SU-DHL-6 (cell line): ENCODE results near the gene ATP2A3.

Experiments
- H2AFZ ChIP-seq: fragments of 200-600 bp; sonication (generic); 2 replicates; pipeline ENCODE4 v1.6.1; 2014; ENCODE audit warnings: low read depth, mild to moderate bottlenecking, moderate library complexity, mixed read lengths, antibody characterized with exemption, low read length; ENCODE audit not compliant: severe bottlenecking
- H3F3A ChIP-seq: fragments of 200-600 bp; shearing (Covaris generic); 2 replicates; pipeline ENCODE4 v1.6.0; 2016; ENCODE audit warnings: antibody characterized with exemption, mild to moderate bottlenecking; ENCODE audit not compliant: insufficient read depth
- H3K27ac ChIP-seq: fragments of 200-600 bp; sonication (generic); 2 replicates; pipeline ENCODE4 v1.5.1; 2016; ENCODE audit warnings: low read depth, mild to moderate bottlenecking, low read length, moderate library complexity, mixed read lengths
- H3K27me3 ChIP-seq: fragments of 200-600 bp; sonication (generic), shearing (Covaris generic); 2 replicates; pipeline ENCODE4 v1.6.0; 2014; ENCODE audit warnings: mild to moderate bottlenecking, low read length
- H3K36me3 ChIP-seq: fragments of 200-600 bp; sonication (generic); 2 replicates; pipeline ENCODE4 v1.6.1; 2014; ENCODE audit warnings: mild to moderate bottlenecking, low read length, mixed read lengths
- H3K4me2 ChIP-seq: fragments of 300-600, 200-600 bp; shearing (Covaris generic), sonication (generic); 2 replicates; pipeline ENCODE4 v1.6.0; 2014; ENCODE audit warnings: low read length, low read depth, mild to moderate bottlenecking; ENCODE audit not compliant: poor library complexity, severe bottlenecking
- H3K4me3 ChIP-seq: fragments of 200-600 bp; sonication (generic); 2 replicates; pipeline ENCODE4 v1.5.1; 2014; ENCODE audit warnings: antibody characterized with exemption, low read length, mild to moderate bottlenecking, mixed read lengths; ENCODE audit not compliant: insufficient read depth, poor library complexity, severe bottlenecking
- H3K79me2 ChIP-seq: fragments of 200-600 bp; sonication (generic); 2 replicates; pipeline ENCODE4 v1.6.1; 2014; ENCODE audit warnings: mild to moderate bottlenecking, low read length, moderate library complexity; ENCODE audit not compliant: insufficient read depth
- H3K9ac ChIP-seq: fragments of 200-600 bp; sonication (generic); 2 replicates; pipeline ENCODE4 v1.7.0; 2014; ENCODE audit warnings: mild to moderate bottlenecking, low read length
- H3K9me2 ChIP-seq: fragments of 200-600 bp; sonication (generic); replicated peaks from 2 replicates; pipeline ENCODE4 v1.6.1; 2014; ENCODE audit warnings: low read length; ENCODE audit not compliant: insufficient read depth
- H3K9me3 ChIP-seq: fragments of 200-600 bp; sonication (generic); 2 replicates; pipeline ENCODE4 v1.6.1; 2014; ENCODE audit warnings: low read length, mixed read lengths; ENCODE audit not compliant: insufficient read depth
- H4K20me1 ChIP-seq: fragments of 200-600 bp; sonication (generic); 2 replicates; pipeline ENCODE4 v1.6.1; 2014; ENCODE audit warnings: low read depth, mild to moderate bottlenecking, antibody characterized with exemption, low read length, moderate library complexity, mixed read lengths
- EZH2phosphoT487 ChIP-seq: fragments of 200-600 bp; sonication (generic), shearing (Covaris generic); conservative IDR thresholded peaks from 2 replicates; pipeline ENCODE4 v1.6.1; 2018; ENCODE audit warnings: mild to moderate bottlenecking, antibody characterized with exemption, low read length, moderate library complexity, mixed read lengths
- TF ChIP-seq, protein P1 (sequence below): fragments of 200-600 bp; sonication (generic); IDR thresholded peaks from one replicate; pipeline ENCODE4 v1.5.1; 2017; ENCODE audit warnings: antibody characterized with exemption, mild to moderate bottlenecking, low read length, moderate library complexity; ENCODE audit not compliant: insufficient read depth, poor library complexity, severe bottlenecking

ATP2A3 gene

DNA sequence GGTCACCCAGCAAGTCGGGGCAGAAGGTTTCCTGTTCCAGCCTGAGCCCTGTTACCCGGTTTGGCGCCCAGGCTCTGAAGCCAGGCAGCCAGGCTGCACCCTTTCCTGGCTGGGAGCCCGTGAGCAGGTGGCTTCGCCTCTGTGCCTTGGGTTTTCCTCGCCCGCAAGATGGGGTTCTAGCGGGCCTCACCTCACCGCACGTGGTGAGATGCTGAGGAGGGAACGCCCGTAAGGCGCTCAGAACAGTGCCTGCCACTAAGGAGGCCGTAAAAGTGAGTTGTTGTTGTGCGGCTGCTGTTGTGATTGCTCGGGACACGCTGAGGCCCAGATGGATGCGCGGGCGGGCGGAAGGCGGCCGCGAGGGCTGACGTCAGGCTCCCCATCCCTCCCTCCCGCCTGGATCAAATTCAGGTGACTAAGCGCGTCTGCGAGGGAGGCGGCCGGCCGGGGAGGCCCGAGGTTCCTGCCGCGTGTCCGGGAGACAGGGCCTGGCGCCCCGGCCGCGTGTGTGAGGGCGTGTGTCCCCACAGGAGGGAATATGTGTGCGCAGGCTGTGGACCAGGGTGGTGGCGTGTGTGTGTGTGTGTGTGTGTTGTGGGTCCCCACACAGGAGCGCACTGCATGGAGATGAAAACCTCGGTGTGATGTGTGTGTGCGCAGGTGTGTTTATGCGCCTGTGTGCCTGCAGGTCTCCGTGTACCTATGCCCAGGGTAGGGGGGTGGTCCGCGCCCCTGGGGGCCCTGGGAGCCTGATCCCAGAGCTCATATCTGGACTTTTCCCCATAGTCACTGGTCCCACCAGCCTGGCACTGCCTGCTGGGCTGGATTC is 75.7 kb downstream of the ATP2A3 start:
- Histone ChIP-seq H3K27me3 (no peaks in the 10 kb centered on the region), H4K20me1 (no peaks in the 10 kb centered on the region), H2AFZ (no peak overlapping the region), H3K27ac (no peak overlapping the region), H3K9me3 (no peaks in the 10 kb centered on the region), H3K36me3 (no peaks in the 10 kb centered on the region), H3F3A (peaks cover 5% of the 10 kb centered on the region), H3K4me2 (no peak overlapping the region), H3K9ac (no peak overlapping the region), H3K4me3 (no peak overlapping the region), H3K79me2 (no peaks in the 10 kb centered on the region), H3K9me2 (no peaks in the 10 kb centered on the region)
- no peak for TF ChIP-seq EZH2phosphoT487

DNA sequence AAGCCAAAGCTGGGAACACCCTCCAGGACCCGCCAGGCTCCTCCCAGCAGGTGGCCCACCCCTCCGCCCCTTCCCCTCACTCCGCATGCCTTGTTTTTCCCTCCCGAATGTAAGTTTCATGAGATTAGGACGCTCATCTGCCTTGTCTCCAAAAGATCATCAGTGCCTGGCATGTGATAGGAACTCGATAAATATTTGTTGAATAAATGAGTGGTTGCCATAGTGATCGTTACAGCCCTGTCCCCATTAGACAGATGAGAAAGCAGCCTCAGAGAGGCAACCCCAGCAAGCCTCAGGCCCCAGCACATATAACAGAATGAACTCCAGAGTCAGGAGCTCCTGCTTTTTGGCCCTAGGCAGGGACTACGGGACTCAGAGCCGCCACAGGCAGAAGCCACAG is 76.4 kb downstream of the ATP2A3 start:
- H3F3A ChIP-seq, result peaks cover 5% of the 10 kb centered on the region
- no peaks in the 10 kb centered on the region for H3K9me3 ChIP-seq
- H4K20me1 ChIP-seq, result no peaks in the 10 kb centered on the region
- H3K27ac ChIP-seq, result no peak overlapping the region
- H3K27me3 ChIP-seq, result no peaks in the 10 kb centered on the region
- no peak overlapping the region for H2AFZ ChIP-seq
- no peak overlapping the region for H3K4me3 ChIP-seq
- no peaks in the 10 kb centered on the region for H3K36me3 ChIP-seq
- H3K9ac ChIP-seq, result no peak overlapping the region
- H3K4me2 ChIP-seq, result no peak overlapping the region
- no peaks in the 10 kb centered on the region for H3K9me2 ChIP-seq
- H3K79me2 ChIP-seq, result no peaks in the 10 kb centered on the region
- no peak for TF ChIP-seq EZH2phosphoT487
- TF ChIP-seq, protein P1, sequence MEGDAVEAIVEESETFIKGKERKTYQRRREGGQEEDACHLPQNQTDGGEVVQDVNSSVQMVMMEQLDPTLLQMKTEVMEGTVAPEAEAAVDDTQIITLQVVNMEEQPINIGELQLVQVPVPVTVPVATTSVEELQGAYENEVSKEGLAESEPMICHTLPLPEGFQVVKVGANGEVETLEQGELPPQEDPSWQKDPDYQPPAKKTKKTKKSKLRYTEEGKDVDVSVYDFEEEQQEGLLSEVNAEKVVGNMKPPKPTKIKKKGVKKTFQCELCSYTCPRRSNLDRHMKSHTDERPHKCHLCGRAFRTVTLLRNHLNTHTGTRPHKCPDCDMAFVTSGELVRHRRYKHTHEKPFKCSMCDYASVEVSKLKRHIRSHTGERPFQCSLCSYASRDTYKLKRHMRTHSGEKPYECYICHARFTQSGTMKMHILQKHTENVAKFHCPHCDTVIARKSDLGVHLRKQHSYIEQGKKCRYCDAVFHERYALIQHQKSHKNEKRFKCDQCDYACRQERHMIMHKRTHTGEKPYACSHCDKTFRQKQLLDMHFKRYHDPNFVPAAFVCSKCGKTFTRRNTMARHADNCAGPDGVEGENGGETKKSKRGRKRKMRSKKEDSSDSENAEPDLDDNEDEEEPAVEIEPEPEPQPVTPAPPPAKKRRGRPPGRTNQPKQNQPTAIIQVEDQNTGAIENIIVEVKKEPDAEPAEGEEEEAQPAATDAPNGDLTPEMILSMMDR, result no peak

DNA sequence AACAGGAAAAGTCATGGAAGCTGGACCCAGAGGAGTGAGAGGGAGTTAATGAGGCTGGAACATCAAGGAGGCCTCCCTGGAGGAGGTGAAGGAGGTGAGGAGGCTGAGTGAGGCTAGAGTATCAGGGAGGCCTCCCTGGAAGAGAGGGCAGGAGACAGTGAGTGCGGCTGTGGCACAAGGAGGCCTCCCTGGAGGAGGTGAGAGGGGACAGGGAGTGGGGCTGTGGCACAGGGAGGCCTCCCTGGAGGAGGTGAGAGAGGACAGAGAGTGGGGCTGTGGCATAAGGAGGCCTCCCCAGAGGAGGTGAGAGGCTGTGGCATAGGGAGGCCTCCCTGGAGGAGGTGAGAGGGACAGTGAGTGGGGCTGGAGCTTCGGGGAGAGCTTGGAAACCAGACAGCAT is 76.8 kb downstream of the ATP2A3 start:
- no peak overlapping the region for H3K9ac ChIP-seq
- no peak for TF ChIP-seq EZH2phosphoT487
- TF ChIP-seq, protein P1, result no peak
- H3F3A ChIP-seq, result peaks cover 5% of the 10 kb centered on the region
- no peak overlapping the region for H3K27ac ChIP-seq
- H3K4me2 ChIP-seq, result no peak overlapping the region
- H3K4me3 ChIP-seq, result no peak overlapping the region
- no peaks in the 10 kb centered on the region for H3K79me2 ChIP-seq
- H3K9me3 ChIP-seq, result no peaks in the 10 kb centered on the region
- H3K36me3 ChIP-seq, result no peaks in the 10 kb centered on the region
- no peak overlapping the region for H2AFZ ChIP-seq
- H4K20me1 ChIP-seq, result no peaks in the 10 kb centered on the region
- H3K9me2 ChIP-seq, result no peaks in the 10 kb centered on the region
- H3K27me3 ChIP-seq, result no peaks in the 10 kb centered on the region

DNA sequence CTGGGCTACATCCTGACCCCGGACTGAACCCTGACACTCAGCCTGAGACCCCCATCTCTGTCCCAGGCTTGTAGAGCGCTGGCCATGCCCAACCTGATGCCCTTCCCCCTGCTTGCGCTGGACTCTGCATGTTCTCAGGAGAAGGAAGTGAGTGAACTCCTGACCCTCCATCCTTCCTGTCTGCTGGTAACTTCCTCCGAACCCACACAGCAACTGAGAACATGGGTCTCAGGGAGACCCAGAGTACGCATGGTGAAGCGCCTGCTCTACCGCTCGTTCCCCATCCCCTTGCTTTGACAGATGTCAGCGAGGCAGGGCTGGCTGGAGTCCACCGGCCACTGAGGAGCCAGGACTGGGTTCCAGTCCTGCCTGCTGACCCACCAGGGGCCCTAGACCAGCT is 77.5 kb downstream of the ATP2A3 start:
- no peak overlapping the region for H3K27ac ChIP-seq
- H3K4me2 ChIP-seq, result no peak overlapping the region
- no peaks in the 10 kb centered on the region for H3K9me3 ChIP-seq
- H3K9ac ChIP-seq, result no peak overlapping the region
- H4K20me1 ChIP-seq, result no peaks in the 10 kb centered on the region
- no peaks in the 10 kb centered on the region for H3K9me2 ChIP-seq
- H3F3A ChIP-seq, result peaks cover 5% of the 10 kb centered on the region
- H2AFZ ChIP-seq, result no peak overlapping the region
- H3K27me3 ChIP-seq, result no peaks in the 10 kb centered on the region
- H3K79me2 ChIP-seq, result no peaks in the 10 kb centered on the region
- no peaks in the 10 kb centered on the region for H3K36me3 ChIP-seq
- no peak overlapping the region for H3K4me3 ChIP-seq
- TF ChIP-seq EZH2phosphoT487, result no peak
- TF ChIP-seq, protein P1, result no peak
